ENCODE data around the gene GLTPD2. TPM values are rescaled to one million over a fixed set of nuclear protein-coding genes. Genes with fewer than 3 reads are reported as not detected.

The GLTPD2 gene
- polyA plus RNA-seq, 3 donors, result 10.7 to 14.5 (median 12.5) TPM

DNA sequence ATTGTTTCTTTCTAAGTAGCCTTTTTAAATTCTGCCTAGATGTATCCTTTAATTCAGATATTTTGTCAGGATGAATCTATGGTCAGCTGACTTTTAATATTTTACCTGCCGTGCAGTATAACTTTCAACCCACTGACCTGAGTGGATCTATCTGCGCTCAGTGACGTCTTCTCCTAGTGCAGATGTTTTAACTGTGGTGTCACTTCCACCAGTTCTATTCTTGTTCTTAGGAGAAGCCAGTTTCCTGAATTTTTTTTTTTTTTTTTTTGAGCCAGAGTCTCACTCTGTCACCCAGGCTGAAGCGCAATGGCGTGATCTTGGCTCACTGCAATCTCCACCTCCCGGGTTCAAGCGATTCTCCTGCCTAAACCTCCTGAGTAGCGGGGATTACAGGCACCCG is 22.0 kb upstream of the GLTPD2 start:
- DNase-seq, result no peak

DNA sequence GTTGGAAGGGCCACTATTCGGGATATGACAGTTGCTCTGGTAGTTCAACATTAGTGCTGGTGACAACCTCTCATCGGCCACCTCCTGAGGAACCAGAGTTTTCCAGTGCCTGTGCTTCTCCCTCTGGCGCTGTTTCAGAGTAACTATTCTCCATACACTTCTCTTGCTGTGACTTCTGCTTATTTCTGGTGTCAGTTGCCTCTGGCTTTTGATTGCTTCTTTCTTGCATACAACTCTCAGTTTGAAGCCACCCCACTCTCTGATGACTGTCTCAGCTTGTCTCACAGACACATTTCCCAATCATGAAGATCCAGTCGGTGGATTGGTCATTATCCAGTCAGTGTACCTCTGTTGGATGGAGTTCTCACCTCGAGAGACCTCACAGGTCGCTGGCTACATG is 20.5 kb upstream of the GLTPD2 start:
- no peak for DNase-seq

DNA sequence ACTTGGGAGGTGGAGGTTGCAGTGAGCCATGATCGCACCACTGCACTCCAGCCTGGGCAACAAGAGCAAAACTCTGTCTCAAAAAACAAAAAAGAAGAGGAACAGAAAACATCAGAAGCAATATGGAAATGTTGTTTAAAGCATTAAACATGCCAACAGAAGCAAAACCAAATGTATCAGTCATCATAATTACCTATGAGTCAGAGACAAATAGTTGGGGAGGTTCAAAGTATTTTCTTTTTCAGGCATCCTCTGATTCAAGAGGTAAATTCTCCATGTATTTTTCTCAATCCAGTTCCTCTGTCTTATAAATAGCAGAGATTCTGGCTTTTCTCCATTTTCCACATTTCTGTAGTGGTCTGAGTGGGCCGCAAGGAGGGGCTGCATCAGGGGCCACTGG is 19.1 kb upstream of the GLTPD2 start:
- DNase-seq, result no peak

DNA sequence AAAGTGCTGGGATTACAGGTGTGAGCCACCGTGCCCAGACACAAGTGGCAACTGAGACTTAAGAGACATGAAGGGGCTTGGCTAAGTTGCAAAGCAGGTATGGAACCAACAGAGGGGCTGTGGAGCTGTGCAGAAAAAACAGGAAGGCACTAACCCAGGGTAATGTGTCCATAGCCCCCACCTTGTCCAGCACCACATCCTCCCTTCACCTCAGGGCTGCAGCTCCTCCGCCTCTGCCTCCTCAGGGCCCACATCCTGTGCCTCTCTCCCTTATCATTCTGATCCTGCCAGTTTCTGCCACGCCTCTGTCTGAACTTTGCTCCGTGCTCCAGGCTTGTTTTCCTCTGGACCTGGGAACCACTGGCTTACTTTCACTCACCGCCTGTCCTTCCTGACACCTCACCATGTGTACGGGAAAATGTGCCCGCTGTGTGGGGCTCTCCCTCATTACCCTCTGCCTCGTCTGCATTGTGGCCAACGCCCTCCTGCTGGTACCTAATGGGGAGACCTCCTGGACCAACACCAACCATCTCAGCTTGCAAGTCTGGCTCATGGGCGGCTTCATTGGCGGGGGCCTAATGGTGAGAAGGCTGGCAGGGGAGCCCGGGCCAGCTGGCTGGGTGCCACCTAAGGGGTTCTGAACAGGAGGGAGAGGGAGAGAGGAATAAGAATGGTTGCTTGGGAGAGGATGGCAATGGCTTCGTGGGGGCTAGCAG is 17.1 kb upstream of the GLTPD2 start, which contains the start of gene TM4SF5:
TSS of gene TM4SF5 (plus strand) at position 368 of the 716 bp plus-strand sequence. CDS start at position 405, 37 bp downstream.
- DNase-seq, result no peak

DNA sequence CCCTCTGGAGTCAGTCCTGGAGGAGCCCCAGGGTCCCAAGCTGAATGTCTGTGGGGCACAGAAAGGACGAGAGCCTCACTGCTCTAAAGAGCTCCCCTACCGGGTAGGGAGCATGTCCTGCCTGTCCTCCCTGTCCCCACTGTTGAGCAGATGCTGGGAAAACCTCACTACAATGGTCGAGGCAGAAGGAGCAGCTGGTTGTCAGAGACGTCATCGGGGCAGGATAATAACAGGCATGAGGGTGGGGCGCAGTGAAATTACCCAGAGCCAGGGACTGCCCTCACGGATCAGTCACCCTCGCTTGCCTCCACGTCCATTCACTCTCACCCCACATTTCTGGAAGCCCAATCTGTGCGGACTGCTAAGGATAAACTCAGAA is 16.5 kb upstream of the GLTPD2 start:
- no peak for DNase-seq

DNA sequence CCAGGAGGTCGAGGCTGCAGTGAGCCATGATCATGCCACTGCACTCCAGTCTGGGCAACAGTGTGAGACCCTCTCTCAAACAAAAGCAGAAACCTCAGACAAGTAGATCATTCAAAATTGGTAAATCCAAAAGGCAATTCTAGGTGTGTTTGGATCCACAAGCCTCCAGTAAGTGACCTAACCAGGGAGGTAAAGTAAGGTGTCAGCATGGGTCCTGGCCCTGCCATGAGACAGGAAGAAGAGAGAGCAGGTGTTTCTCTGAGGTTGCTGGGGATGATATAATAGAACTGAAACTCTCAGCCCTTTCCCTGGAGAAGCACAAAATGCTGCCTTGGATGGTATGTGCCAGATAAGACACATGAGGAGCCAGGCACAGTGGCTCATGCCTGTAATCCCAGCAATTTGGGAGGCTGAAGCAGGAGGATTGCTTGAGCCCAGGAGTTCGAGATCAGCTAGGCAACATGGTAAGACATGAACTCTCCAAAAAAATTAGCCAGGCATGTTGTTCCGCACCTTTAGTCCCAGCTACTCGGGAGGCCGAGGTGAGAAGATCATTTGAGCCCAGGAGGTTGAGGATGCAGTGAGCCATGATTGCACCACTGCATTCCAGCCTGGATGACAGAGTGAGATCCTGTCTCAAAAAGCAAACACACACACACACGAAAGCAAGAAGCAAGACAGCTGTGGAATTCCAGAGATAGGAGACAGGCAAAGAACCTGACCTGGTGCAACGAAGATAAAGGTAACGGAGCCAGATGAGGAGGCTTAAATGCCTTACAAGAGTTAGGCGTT is 10.6 kb upstream of the GLTPD2 start:
- no peak for DNase-seq

DNA sequence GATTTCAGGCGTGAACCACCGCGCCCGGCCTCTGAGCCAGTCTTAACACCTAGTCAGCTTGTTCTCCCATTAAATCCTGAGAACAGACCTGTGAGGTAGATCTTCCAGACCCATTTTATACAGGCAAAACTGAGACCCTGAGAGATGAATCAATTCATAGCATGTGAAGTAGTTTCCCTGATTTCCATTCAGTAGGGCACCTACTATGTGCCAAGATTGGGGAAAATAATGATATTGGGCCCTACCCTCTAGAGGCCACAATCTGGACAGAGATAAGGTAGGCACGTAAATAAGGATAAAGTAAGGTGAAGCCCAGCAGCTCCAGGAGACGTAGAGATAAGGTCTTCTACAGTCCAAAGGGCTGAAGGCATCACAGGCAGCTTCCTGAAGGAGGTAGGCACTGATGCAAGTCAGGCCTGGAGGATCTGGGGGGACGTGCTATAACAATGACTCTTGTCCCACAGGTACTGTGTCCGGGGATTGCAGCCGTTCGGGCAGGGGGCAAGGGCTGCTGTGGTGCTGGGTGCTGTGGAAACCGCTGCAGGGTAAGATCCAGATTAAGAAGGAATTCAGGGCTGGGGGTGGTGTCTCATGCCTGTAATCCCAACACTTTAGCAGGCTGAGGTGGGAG is 8.3 kb upstream of the GLTPD2 start:
- DNase-seq, result no peak

DNA sequence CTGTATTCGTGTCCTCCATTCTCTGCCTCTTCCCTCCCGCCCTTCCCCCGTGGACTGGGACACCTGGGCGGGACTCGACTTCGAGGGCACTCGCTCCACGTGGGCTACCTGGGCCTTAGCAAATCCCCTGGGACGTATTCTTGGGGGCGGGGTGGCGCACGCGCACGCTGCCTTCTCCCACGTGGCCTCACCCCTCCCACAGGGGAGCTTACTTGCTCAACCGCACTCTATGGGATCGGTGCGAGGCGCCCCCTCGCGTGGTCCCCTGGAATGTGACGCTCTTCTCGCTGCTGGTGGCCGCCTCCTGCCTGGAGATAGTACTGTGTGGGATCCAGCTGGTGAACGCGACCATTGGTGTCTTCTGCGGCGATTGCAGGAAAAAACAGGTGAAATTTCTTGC is 6.1 kb upstream of the GLTPD2 start:
- DNase-seq, result no peak

DNA sequence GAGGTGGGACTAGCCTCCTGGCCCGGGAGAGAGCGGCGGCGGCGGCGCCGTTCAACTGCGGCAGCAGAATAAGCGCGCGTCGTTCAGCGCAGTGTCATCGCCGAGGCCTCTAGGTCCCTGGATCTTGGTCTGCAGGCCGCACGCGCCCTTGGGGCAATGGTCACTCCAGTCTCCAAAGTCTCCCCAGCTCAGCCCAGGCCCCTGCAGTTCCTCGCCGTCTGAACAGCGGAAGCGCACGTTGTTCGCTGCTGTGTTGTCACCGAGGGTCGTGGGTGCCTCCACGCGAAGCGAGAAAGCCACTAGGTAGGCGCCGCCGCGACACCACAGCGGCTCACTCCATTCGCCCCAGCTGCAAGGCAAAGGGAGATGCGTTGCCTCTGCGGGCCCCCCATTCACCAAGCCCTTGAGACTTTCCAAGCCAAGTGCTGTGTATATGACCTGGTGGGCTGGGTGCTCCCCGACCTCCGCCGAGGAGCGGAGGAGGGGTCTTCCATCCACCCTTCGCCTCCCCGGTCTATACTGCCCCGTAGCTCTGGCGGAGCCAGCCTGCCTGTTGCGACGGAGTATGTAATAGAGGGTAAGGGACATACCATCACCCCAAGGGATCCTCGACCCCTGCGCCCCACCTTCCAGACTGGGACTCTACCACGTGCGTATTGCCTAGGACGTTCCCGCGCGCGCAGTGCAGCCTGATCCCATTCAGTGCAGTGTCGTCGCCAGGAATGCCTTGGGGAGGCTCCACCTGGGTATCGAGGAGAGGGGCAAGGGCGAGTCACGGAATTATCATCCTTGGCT is 3.3 kb upstream of the GLTPD2 start:
- no peak for DNase-seq

DNA sequence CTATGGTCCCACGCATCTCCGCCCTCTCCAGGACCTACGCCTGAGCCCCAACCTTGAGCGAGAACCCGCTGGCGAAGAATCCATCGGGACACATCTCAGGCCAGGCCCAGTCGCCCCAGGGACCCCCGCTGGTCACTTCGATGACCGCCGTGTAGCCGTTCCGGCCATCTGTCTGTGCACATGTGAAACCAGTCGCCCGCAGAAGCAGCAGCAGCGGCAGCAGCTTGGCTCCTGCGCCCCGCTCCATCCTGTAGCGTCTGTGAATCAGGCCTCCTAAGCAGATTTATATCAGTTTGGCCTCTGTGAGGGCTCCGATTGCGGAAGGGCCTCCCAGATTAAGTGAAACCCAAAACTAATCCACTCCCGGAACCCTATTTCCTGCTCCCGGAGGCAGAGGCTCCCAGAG is 2.7 kb upstream of the GLTPD2 start, which contains the start of gene VMO1:
TSS of gene VMO1 (minus strand) at position 259 of the 406 bp plus-strand sequence. CDS start at position 247, 12 bp downstream.
- no peak for DNase-seq

DNA sequence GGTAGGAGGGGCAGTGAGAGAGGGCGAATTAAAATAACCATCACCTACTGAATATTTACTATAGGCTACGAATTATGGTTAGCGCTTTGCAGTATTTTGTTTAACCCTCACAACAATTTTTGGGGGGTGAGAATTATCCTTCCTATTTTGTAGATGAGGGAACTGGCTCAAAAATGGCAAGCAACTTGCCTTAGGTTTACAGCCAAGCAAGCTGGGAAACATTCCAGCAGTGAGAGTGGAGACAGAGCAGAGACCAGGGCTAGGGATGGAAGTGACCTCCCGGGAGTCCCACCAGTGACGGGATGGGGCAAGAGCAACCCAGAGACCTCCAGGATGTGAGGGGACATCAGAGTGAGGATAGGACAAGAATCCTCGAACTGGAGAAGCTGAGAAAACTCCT is 2.2 kb upstream of the GLTPD2 start:
- no peak for DNase-seq

DNA sequence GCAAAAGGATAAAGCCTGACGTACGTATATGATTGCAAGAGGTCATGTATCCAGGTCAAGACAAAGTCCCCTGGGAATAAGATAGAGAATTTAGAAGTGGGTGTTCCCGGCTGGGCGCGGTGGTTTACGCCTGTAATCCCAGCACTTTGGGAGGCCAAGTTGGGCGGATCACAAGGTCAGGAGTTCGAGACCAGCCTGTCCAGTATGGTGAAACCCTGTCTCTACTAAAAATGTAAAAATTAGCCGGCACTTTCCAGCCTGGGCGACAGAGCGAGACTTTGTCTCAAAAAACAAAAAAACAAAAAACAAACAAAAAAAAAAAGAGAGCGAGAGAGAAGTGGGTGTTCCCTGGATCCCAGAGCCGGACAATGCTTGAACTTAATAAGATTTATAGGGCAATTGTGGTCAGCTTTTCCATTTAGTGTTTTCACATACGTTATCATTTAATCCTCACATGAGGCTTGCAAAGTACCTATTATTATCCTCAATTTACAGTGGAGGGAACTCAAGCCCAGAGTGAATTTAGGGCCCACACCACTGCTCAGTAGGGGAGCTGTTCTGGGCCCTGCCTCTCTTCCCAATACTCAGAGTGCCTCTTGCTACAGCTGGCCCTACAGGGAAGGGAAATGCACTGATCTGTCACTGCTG is 481 bp upstream of the GLTPD2 start:
- no peak for DNase-seq

DNA sequence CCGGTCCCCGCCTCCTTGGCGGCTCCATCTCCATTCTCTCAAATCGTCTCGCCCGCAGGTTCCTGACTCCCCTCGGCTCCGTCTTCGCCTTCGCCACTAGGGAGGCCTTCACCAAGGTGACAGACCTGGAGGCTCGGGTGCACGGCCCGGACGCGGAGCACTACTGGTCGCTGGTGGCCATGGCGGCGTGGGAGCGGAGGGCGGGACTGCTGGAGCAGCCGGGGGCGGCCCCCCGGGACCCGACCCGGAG is 862 bp downstream of the GLTPD2 start:
- DNase-seq, result no peak

DNA sequence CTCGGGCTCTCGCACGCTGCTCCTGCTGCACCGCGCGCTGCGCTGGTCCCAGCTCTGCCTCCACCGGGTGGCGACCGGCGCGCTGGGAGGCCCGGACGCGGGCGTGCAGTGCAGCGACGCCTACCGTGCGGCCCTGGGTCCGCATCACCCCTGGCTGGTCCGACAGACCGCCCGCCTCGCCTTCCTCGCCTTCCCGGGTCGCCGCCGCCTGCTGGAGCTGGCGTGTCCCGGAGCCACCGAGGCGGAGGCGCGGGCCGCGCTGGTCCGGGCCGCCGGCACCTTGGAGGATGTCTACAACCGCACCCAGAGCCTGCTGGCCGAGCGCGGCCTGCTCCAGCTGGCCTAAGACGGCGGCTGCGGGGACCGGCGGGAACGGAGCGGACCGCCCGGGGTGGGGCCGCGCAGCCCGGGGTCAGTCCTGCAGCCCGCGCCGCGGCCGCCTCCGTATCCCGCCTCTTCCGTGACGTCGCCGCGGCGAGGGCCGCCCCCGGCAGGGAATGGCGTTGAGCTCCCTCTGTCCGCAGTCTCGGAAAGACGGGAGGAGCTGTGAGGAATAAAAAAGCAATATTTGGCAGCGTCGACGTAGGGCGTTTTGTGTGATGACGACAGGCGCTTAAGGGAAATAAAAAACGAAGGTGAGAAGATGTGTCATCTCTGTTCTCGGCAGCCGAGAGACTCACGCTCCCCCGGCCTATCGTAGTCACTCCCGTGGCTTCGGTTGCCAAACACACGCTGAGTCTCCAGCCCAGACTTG is 1.4 kb downstream of the GLTPD2 start:
- peak; percentile 82 for DNase-seq

DNA sequence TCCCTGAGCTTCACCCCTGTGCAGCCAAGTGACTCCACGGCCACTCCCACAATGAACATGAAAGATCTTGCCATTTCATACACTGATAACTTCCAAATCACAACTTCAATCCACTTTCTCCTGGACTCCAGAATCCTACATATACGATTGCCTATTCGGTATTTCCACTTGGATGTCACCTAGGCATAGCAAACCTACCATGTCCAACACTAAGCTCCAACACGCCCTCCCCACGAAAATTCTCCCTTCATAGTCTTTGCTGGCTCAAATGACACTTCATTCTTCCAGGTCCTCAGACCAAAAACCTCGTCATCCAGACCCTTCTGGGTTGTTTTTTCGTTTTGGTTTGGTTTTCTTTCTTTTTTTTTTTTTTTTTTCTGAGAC is 1.9 kb downstream of the GLTPD2 start:
- no peak for DNase-seq

DNA sequence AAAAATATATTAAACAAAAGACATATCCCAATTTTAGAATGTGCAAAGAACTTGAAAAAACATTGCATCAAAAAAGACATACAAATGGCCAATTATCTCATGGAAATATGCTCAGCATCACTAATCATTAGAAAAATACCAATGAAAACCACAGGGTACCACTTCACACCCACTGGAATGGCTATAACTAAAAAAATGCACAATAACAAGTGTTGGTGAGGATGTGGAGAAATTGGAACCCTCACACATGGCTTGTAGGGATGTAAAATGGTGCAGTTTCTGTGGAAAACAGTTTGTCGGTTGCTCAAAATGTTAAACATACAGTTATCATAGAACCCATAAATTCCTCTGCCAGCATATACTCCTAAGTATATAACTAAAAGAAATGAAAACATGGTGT is 6.4 kb downstream of the GLTPD2 start:
- no peak for DNase-seq

DNA sequence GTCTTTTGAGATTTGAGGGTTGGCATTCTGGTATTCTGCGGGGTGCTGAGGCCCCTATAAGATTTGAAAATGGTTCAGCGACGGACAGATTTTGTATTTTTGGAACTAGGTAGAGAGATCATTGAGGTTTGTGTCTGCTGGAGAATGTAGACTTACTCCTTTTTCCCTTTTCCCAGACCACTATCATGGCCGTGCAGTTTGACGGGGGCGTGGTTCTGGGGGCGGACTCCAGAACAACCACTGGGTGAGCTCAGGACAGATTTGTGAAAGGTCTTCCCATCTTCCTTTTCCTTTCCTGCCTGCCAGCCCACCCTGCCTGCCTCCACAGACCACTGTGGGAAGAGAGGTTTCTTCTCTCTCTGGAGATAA is 7.8 kb downstream of the GLTPD2 start:
- no peak for DNase-seq

DNA sequence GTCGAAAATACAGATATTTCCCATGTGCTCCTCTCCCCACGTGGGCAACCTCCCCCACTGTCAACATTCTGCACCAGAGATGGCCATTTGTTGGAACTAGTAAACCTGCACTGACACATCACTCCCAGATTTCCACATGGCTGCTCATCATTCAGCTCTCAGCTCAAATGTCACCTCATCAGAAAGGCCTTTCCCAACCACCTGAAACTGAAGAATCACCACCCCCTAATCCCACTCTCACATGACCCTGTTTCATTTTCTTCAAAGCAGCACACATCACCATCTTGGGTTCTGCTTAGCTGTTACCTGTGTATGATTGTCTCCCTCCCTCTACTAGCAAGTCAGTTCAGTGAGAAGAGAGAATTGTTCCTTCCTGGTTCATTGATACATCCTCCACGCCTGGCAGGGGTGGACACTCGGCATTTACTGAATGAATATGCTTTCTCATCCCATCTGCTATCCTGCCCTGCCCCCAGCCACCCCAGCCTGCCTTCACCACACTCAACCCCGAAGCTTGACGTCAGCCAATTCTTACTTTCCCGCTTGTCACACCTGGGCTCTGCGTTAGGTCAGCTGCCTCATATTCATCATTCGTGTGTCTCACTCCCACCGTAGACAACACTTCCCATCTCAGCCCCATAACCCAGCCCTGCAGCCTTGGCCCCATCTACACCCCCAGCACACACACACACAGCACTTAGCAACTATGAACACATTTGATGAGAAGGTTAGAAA is 11.9 kb downstream of the GLTPD2 start:
- no peak for DNase-seq

DNA sequence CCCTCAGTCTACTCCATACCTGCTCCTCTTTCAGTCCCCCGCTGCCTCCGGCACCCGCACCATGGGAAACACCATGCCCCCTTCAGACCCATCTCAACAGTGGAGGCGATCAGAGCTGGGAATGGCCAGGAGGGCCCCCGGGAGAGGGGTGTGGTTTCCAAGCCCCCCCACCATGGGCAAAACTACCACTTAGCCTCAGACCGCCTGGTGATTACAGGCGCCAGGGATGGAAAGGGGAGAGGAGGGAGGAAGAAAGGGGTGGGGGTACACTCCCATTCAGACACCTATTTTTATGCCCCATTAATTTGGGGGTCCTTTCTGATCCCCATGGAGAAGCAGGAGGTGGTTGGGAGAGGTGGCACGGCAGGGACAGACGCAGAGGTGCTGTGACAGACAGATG is 13.5 kb downstream of the GLTPD2 start, which contains the start of gene C17orf114:
TSS of gene C17orf114 (minus strand) at position 101 of the 400 bp plus-strand sequence.
- no peak for DNase-seq

DNA sequence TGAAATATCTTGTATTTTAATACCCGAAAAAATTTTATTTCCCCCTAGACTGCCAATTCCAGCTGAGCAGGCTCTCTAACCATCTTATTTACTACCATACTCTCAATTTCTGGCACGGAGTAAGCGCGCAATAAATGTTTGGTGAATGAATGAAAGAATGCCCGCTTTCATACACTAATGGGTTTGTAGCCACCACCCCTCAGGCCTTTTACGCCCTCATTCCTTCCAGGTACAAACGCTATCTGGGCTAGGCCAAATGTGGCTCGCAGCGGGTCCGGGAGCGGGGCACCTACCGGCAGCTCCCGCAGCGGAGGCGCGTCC is 17.7 kb downstream of the GLTPD2 start:
- DNase-seq, result no peak
